Measurements from ENCODE around the gene MCRIP1. TPM values are rescaled to one million over a fixed set of nuclear protein-coding genes. Genes with fewer than 3 reads are reported as not detected.

MCRIP1 gene, protein sequence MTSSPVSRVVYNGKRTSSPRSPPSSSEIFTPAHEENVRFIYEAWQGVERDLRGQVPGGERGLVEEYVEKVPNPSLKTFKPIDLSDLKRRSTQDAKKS
- total RNA-seq (2014; rRNA removed; shearing (Covaris generic)): 180 and 204 TPM in 2 replicates

DNA sequence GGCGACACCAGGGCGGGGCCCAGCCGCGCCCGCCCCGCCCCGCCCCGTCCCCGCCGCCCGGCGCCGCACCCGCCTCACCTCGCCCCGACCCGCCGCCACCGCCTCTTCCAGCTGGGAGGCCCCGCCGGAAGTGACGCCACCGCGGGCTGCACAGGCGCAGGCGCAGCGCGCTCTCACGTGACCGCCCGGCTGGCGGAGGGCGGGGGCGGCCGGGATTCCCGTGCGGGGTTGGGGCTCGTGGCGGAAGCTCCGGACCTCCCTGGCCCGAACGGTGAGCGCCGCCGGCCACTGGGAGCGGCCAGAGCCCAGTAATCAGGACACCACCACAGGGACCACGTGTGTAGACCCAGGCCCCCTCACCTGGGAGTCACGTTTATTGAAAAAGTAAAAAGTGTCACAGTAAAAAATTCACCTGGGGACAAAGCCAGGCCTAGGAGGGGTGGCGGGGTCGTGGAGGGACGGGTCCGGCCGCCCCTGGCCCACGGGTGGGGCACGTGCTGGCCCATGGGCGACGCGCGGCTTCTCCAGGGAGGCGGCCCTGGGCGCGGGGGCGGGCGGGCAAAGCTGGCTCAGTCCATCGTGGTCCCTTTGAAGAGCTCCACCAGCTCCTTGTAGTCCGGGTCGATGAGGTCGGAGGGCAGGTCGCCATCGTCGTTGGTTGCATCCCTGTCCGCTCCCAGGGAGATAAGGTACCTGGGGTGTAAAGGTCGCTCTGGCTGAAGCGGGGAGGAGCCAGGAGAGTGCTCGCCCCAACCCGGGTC, at the start of gene MCRIP1:
MCRIP1 (minus strand) TSS at position 132 of the 761 bp plus-strand sequence. CDS start 8,785 bp downstream, outside the sequence.
- Histone ChIP-seq H3K27me3 (ENCODE audit: control insufficient read depth, insufficient read depth, low read length) (no peaks in the 10 kb centered on the region), H3K4me3 (ENCODE audit: insufficient read depth, low read depth, low read length) (peak within 1 kb of the TSS; percentile 86), H3K36me3 (replicated peaks; ENCODE audit: control insufficient read depth, insufficient read depth, low read length) (no peaks in the 10 kb centered on the region)
- DNase-seq: peak; percentile 100

DNA sequence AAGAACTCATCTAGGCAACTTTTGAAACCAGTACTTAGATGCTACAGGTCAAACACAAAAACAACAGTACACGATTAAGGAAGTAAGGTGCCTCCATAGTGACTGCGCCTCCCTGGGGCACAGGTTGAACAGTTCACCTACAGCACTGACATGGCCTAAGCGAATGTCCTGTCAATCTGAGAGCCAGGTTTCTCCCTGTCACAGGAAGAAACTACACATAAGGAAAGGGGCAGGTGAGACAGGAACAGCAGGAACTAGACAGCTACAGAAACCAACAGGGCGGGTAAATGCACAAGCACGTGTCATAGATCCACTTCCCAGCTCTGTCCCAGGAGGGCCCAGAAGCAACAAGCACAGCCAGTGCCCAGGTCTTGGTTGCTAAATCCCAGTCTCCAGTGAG, 46.0 kb upstream of the MCRIP1 start:
- Histone ChIP-seq H3K27me3 (ENCODE audit: control insufficient read depth, insufficient read depth, low read length) (no peaks in the 10 kb centered on the region), H3K36me3 (replicated peaks; ENCODE audit: control insufficient read depth, insufficient read depth, low read length) (peaks cover 2% of the 10 kb centered on the region; the same call in 1 of the 2 replicates), H3K4me3 (ENCODE audit: insufficient read depth, low read depth, low read length) (no peak overlapping the region)
- DNase-seq: peak; percentile 30

DNA sequence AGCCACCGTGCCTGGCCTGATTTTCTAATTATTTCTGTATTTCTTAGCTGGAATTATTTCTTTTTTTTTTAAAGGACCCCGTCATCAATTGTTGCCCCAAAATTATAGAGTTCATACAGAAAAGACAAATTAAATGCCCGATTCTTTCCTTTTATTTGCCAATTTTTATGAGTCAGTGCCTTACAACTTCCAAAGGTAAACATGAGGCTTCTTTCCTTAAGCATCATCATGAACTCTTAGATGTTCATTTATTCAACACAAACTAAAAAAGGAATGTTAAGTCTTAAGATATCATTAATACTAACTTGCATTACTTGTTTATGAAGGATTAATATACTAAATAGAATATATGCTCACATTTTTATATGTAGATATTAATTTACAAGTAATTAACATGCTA, 45.2 kb upstream of the MCRIP1 start:
- DNase-seq: no peak
- H3K4me3 ChIP-seq (ENCODE audit: insufficient read depth, low read depth, low read length): no peak overlapping the region
- H3K36me3 ChIP-seq (replicated peaks; ENCODE audit: control insufficient read depth, insufficient read depth, low read length): peaks cover 2% of the 10 kb centered on the region; the same call in 1 of the 2 replicates
- H3K27me3 ChIP-seq (ENCODE audit: control insufficient read depth, insufficient read depth, low read length): no peaks in the 10 kb centered on the region

DNA sequence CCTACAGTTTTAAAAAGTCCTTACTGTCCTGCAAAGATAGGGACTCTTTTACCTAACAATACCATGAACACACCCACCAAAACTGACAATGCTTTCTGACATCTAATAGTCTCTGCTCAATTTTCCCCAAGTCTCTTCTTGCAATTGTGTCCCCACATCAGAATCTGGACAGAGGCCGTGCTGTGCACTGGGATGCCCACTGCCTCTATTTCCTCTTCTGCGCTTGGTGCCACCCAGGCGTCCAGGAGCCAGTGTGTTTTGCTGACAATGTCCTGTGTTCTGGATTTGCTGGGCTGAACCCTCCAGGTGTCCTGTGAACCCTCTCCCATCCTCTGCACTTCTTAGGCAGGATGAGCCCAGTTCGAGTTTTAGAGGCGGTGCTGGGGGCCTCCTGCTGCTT, 44.5 kb upstream of the MCRIP1 start:
- peaks cover 2% of the 10 kb centered on the region; the same call in 1 of the 2 replicates for H3K36me3 ChIP-seq (replicated peaks; ENCODE audit: control insufficient read depth, insufficient read depth, low read length)
- no peak for DNase-seq
- H3K27me3 ChIP-seq (ENCODE audit: control insufficient read depth, insufficient read depth, low read length): no peaks in the 10 kb centered on the region
- no peak overlapping the region for H3K4me3 ChIP-seq (ENCODE audit: insufficient read depth, low read depth, low read length)

DNA sequence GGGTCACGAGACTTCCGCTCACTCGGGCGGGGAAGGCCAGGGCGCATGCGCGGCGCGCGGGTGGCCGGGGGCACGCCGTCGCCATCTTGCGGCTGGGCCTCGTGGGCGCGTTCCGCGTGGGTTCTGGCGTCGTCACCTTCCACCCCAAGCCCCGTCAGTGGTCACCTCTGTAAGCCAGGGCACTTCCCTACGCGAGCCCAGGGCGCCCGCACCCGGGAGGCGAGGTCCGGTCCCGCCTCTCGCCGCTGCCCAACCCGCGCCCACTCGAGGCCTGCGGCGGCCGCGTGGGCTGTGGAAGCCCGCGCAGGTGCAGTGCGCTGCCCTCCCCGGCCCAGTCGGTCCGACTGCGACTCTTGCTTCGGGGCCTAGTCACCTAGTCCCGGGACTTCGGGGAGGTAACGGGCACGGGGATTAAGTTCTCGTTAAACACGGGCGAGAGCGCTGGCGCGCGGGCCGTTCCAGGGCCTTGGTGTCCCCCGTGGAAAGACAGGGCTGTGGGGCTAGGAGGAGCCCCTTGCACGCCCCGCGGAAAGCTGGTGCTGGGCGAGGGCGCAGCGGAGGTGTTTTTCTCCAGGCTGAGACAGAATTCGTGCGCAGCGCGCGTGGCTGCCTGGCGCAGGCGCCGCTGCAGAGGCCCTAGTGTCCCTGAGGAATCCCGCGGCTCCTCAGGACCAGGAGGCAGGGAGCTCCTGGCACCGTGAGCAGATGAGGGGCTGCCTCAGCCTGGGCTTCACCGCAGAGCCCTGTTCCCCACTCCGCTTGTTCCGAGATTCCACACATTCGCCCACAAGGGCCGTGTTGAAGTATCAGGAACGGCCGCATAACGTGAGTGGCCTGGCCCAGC, 38.5 kb upstream of the MCRIP1 start:
- DNase-seq: peak; percentile 99
- peaks cover 1% of the 10 kb centered on the region for H3K36me3 ChIP-seq (replicated peaks; ENCODE audit: control insufficient read depth, insufficient read depth, low read length)
- peak overlapping the region; percentile 91 for H3K4me3 ChIP-seq (ENCODE audit: insufficient read depth, low read depth, low read length)
- H3K27me3 ChIP-seq (ENCODE audit: control insufficient read depth, insufficient read depth, low read length): no peaks in the 10 kb centered on the region

DNA sequence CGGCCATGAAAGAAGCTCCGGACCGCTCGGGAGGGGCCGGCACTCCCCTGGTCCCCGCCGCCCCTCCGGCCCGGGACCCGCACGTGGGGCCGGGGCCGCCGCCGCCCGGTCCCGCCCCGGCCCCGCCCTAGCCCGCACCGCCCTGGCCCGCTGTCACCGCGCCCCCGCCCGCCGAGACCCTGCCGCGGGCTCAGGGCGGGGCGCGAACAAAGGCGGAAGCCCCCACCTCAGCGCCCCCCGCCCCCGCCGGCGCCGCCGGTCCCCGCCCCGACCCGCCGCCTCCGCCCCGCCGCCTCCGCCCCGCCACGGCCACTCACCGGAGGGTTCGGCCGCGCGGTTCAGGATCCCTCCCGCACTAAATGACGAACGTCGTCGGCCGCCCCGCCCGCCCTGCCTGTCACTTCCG, 37.9 kb upstream of the MCRIP1 start, which contains the start of gene ARHGDIA:
ARHGDIA (minus strand) TSS at position 357 of the 406 bp plus-strand sequence. CDS start 1,407 bp downstream, outside the sequence.
- peaks cover 2% of the 10 kb centered on the region for H3K36me3 ChIP-seq (replicated peaks; ENCODE audit: control insufficient read depth, insufficient read depth, low read length)
- DNase-seq: no peak
- peak within 1 kb of the TSS; percentile 91 for H3K4me3 ChIP-seq (ENCODE audit: insufficient read depth, low read depth, low read length)
- H3K27me3 ChIP-seq (ENCODE audit: control insufficient read depth, insufficient read depth, low read length): no peaks in the 10 kb centered on the region

DNA sequence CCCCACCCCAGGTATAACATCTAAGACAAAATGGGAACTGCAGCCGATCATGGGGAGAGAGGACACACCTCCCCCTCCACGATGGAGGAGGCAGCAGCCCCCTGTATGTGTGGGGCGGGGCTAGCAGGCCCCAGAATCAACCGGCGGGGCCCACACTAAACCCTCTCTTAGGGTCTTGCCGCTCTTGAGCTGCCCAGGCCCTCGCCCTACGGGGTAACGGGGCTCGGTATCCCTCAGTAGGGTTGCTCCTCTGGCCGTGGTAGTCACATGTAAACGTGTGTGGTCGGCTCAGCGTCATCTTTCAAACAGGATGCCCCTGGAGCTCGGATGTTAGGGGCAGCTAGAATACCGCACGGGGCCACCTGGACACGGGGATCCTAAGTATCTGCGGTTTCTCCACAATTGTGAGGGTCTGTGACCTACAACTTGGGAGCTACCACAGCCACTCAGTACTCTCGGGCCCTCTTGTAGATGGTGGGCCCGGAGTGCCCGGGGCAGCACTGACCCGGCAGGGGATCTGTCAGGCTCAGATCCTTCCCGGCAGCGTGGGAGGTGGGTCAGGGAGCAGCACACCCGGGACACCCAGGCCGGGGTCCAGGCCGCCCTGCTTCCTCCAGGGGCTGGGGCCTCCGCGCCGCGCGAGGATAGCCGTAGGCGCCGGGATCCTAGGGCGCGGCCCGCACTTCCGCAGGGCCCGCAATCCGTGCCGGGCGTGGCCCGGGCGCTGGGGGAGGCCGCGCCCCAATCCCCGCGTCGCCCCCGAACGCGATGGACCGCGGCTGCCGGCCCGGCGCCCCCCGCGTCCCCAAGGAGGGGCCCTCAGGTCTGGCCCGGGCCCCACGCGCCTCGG, 37.3 kb upstream of the MCRIP1 start:
- peak; percentile 82 for DNase-seq
- Histone ChIP-seq H3K27me3 (ENCODE audit: control insufficient read depth, insufficient read depth, low read length) (no peaks in the 10 kb centered on the region), H3K4me3 (ENCODE audit: insufficient read depth, low read depth, low read length) (peak overlapping the region; percentile 78), H3K36me3 (replicated peaks; ENCODE audit: control insufficient read depth, insufficient read depth, low read length) (peaks cover 6% of the 10 kb centered on the region)

DNA sequence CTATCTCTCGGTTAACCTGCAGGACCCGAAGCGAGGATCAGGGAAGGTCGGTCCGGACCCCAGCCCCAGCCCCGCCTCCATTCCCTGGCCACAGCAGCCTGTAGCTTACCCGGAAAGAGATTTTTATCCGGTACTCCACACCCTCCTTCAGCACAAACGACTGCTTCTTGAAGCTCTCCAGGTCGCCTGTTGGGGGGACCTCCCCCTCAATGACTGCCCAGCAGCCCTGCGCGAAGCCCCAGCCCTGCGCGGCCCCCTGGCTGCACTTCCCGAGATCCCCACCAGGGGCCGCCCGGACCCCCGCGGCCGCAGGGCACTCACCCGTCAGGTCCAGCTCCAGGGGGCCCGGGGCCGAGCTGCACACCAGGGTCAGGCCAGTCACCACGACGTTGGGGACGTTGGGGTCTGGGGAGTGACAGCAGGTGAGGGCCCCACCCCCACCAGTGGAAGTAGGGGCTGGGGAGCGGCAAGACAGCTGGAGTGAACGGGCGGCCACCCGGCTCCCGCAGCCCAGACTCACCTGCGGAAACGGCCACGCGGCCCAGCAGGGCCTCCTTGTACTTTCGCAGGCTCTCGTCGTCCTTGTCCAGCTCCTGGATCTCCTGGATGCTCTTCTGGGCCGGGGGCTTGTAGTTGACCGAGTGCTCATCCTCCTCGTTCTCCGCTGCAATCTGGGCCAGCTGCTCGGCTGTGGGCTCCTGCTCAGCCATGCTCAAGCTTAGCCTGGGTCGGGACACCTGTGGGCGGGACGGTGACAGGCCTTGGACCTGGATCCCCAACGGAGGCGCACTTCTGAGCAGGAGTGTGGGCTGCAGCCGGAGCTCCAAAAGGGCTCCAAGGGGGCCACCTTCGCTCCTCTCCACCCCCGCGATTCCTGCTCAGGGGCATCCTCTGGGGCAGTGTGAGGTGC, 36.4 kb upstream of the MCRIP1 start:
- no peaks in the 10 kb centered on the region for H3K27me3 ChIP-seq (ENCODE audit: control insufficient read depth, insufficient read depth, low read length)
- peaks cover 11% of the 10 kb centered on the region for H3K36me3 ChIP-seq (replicated peaks; ENCODE audit: control insufficient read depth, insufficient read depth, low read length)
- DNase-seq: peak; percentile 95
- H3K4me3 ChIP-seq (ENCODE audit: insufficient read depth, low read depth, low read length): peak overlapping the region; percentile 78

DNA sequence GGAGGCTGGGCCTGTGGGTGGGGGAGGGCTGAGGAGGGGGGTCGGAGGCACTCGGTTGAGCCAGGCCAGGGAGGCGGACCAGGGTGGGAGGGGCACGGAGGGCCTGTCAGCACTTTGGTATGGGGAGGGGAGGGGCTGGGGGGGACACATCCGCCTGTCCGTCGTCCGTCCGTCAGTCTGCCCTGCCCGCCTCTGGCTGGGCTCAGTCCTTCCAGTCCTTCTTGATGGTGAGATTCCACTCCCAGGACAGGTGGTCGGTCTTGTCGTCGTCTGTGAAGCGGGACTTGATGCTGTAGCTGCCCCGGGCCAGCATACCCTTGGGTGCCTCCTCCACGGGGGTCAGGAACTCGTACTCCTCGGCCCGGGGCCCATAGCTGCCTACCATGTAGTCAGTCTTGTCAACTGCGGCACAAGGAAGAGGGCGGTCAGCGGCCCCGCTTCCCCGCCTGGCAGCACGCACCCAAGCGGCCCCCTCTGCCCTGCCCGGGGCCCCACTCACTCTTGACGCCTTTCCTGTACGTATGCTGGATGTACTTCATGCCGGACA, 35.7 kb upstream of the MCRIP1 start:
- Histone ChIP-seq H3K4me3 (ENCODE audit: insufficient read depth, low read depth, low read length) (no peak overlapping the region), H3K36me3 (replicated peaks; ENCODE audit: control insufficient read depth, insufficient read depth, low read length) (peaks cover 15% of the 10 kb centered on the region), H3K27me3 (ENCODE audit: control insufficient read depth, insufficient read depth, low read length) (no peaks in the 10 kb centered on the region)
- peak; percentile 86 for DNase-seq

DNA sequence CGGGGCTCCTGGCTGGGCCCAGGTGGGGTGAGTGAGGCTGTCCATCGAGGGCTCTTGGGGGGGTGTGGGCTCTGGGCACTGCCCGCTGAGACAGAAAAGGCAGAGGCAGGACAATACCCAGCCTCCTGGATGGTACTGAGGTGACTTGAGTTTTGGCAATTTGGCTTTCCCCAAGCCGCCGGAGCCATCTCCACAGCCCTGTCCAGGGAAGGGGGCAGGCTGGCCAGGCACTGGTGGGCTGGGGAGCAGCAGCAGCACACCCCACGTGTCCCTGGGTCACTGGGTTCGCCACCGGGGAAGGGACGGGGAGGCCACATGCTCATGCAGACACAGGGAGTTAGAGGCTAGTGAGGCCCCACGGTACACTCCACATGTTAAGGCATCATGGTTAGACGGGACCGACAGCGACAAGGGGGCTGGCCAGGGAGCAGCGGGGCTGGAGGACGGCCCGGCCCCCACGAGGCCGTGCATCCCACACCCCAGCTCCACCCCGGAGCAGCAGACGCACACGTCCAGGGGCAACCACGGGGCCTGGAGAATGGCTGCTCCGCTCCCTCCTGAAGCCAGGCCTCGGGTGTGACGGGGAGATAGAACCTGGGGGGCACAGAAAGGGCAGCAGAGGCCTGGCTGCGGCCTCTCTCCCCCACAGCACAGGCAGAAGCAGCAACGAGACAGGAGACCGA, 35.0 kb upstream of the MCRIP1 start:
- Histone ChIP-seq H3K36me3 (replicated peaks; ENCODE audit: control insufficient read depth, insufficient read depth, low read length) (peaks cover 19% of the 10 kb centered on the region), H3K27me3 (ENCODE audit: control insufficient read depth, insufficient read depth, low read length) (no peaks in the 10 kb centered on the region), H3K4me3 (ENCODE audit: insufficient read depth, low read depth, low read length) (no peak overlapping the region)
- no peak for DNase-seq

DNA sequence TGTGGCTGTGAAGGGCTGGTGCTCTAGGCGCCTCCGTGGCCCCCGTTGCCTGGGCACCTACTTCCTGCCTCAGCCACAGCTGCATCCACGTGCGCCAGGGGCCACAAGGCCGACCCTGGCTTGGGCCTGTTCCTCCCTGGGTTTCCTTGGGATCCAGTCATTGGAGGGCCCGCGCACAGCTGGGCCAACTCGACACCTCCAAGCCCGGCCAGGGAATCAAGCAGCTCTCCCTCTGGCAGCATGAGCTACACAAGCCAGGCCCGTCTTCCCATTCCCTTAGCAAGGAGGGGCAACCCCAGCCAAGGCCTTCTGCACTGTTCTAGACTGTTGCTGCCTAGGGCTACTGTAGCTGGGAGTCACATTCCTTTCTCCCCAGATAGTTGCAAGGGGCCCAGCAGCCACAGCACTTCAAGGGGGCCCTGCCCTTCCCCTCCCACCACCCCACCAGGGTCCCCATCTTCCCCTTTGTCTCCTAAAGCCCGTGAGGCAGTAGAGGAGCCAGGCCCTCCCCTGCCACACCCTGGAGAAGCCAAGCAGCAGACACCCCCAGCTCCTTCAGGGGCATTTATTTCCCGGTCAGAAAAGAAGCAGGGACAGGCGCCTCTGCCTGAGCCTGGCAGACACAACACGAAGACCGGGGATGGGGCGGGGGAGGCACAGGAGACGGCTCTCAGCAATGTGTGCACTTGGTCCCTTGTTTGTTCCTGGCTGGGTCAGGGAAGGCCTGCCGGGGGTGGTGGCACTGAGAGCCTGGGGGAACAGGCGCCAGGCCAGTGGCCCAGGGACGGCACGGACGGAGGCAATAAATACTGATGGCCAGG, 34.3 kb upstream of the MCRIP1 start:
- H3K36me3 ChIP-seq (replicated peaks; ENCODE audit: control insufficient read depth, insufficient read depth, low read length): peaks cover 21% of the 10 kb centered on the region
- H3K27me3 ChIP-seq (ENCODE audit: control insufficient read depth, insufficient read depth, low read length): no peaks in the 10 kb centered on the region
- H3K4me3 ChIP-seq (ENCODE audit: insufficient read depth, low read depth, low read length): no peak overlapping the region
- peak; percentile 71 for DNase-seq
